Measurements from ENCODE around the gene MAPK1.

DNA sequence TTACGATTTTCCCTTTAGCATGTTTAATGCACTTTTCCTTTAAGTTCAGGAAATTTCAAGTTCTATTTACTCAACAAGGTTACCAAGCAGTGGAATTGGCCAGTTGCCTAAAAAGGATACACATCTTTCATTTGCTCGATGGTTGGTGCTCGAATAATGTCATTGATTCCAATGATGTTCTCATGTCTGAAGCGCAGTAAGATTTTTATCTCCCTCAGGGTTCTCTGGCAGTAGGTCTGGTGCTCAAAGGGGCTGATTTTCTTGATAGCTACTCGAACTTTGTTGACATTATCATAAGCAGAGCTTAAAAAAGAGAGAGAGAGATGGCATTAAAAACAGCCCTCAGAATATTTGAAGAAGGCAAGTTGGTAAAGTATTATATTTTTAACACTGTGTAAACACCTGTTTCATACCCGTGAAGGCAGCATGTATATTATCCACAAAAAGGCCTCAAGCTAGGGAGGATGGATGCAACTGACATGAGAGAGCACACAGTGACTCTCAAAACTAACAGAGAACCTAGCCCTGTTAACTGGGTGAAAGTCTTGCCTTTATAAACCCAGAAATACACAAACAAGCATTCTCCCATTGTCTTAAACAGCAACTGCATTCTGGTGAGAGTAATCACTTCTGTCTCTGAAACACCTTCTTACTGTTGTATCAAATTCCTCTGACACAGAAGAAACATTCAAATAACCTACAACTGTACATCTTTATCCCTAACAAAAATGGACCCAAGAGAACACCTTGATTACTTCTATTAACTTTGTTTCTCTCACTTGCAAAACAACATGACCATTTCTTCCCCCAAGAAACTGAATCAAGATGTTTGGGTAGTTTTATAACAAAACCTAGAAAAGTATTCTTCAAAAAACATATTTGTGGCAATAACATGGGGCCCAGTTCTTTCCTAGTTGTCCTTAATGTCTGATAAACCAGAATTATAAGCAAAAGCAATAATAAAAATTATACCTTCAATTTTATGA is 59.6 kb downstream of the MAPK1 start:
- TF ChIP-seq, protein P1, sequence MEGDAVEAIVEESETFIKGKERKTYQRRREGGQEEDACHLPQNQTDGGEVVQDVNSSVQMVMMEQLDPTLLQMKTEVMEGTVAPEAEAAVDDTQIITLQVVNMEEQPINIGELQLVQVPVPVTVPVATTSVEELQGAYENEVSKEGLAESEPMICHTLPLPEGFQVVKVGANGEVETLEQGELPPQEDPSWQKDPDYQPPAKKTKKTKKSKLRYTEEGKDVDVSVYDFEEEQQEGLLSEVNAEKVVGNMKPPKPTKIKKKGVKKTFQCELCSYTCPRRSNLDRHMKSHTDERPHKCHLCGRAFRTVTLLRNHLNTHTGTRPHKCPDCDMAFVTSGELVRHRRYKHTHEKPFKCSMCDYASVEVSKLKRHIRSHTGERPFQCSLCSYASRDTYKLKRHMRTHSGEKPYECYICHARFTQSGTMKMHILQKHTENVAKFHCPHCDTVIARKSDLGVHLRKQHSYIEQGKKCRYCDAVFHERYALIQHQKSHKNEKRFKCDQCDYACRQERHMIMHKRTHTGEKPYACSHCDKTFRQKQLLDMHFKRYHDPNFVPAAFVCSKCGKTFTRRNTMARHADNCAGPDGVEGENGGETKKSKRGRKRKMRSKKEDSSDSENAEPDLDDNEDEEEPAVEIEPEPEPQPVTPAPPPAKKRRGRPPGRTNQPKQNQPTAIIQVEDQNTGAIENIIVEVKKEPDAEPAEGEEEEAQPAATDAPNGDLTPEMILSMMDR (IDR thresholded peaks at IDR 0.05) = no peak
- no peak for TF ChIP-seq POLR2A (IDR thresholded peaks at IDR 0.05)

Data from uterus (tissue), 2 donors.